Stomach (tissue), 9 donors: Measurements from ENCODE around the gene BAIAP2L1. TPM values are rescaled to one million over a fixed set of nuclear protein-coding genes. Genes with fewer than 3 reads are reported as not detected.

Experiments used
- DNase-seq, 2 donors: peaks; one replicate each; pipeline versions ENCODE4 v3.0.0 to v3.0.0-alpha.2; 2013 to 2019
- H3K27ac ChIP-seq, 5 donors: fragments of 200-600 bp in 4 of 5; sonication (generic) in 4 of 5; one replicate each; pipeline ENCODE4 v1.5.1; 2013 to 2019; ENCODE audit warnings: mild to moderate bottlenecking in 1 of 5, moderate library complexity in 1 of 5
- H3K27me3 ChIP-seq, 3 donors: fragments of 200-600 bp; sonication (generic); one replicate each; pipeline ENCODE4 v1.5.1; 2017 to 2019; ENCODE audit warnings: mixed run types in 1 of 3
- H3K36me3 ChIP-seq, 4 donors: fragments of 200-600 bp; sonication (generic); 1 replicate in 3 of 4; 2 replicates in 1 of 4; pipeline ENCODE4 v1.5.1; 2016 to 2019
- H3K4me1 ChIP-seq, 4 donors: fragments of 200-600 bp; sonication (generic); one replicate each; pipeline ENCODE4 v1.5.1; 2016 to 2019
- H3K4me3 ChIP-seq, 4 donors: fragments of 200-600 bp; sonication (generic) in 3 of 4; one replicate each; pipeline ENCODE4 v1.5.1; 2016 to 2019; ENCODE audit warnings: mild to moderate bottlenecking in 1 of 4
- H3K9me3 ChIP-seq, 4 donors: fragments of 200-600 bp; sonication (generic); one replicate each; pipeline ENCODE4 v1.5.1; 2016 to 2019
- EP300 ChIP-seq: sonication (generic); formaldehyde crosslinking; IDR thresholded peaks from one replicate; pipeline ENCODE4 v1.6.1; 2017; ENCODE audit warnings: antibody characterized with exemption
- POLR2A ChIP-seq, 4 donors: fragments of 450-650 bp; IDR thresholded peaks; one replicate each; pipeline ENCODE4 v1.6.1; 2016; ENCODE audit warnings: antibody characterized with exemption in 4 of 4, control low read depth in 2 of 4, mild to moderate bottlenecking in 1 of 4, moderate library complexity in 1 of 4
- POLR2AphosphoS5 ChIP-seq, 3 donors: sonication (generic); formaldehyde crosslinking; IDR thresholded peaks; one replicate each; pipeline ENCODE4 v1.6.1; 2016; ENCODE audit warnings: antibody characterized with exemption in 3 of 3
- WGBS, 5 donors: extraction: QIAGEN DNeasy Blood & Tissue Kit in 3 of 5; methylation state at CpG; one replicate each; pipeline versions ENCODE4 v1.1.5 to v1.1.7; 2013 to 2018; 5-methylcytosine and 5-hydroxymethylcytosine counted together
- intact Hi-C: fragments of 100-400 bp; cut with DNase I; formaldehyde crosslinking; loops from one replicate; pipeline ENCODE4 v1.15.1; 2023; ENCODE audit warnings: low total_unique reads
- polyA plus RNA-seq, 3 donors: library from polyadenylated mRNA; stranded (reverse); fragments of 200-250 nt; gene quantifications; one replicate each; pipeline ENCODE4 v1.2.3, GENCODE V29; 2013
- total RNA-seq, 5 donors: library from RNA; depleted of rRNA; stranded (reverse); fragments of >200 nt; gene quantifications; one replicate each; pipeline versions ENCODE4 v1.1.0 to v1.2.3, GENCODE V29; 2014 to 2016
- TF ChIP-seq, protein P1 (sequence below), 7 experiments: fragments of 450-650 bp in 4 of 7; fragments of 200-600 bp in 3 of 7; sonication (generic) in 3 of 7; IDR thresholded peaks; one replicate each; pipeline ENCODE4 v1.5.1; 2016 to 2019; ENCODE audit warnings: antibody characterized with exemption in 7 of 7, control low read depth in 2 of 7, mild to moderate bottlenecking in 1 of 7
- donor health status: healthy with polysubstance abuse.
- donor health status: Bipolar disorder and iron deficiency.
- donor health status: healthy.

BAIAP2L1 gene
- total and polyA plus RNA-seq, 8 donors = 20.6 to 78.2 (median 50.0) TPM

DNA sequence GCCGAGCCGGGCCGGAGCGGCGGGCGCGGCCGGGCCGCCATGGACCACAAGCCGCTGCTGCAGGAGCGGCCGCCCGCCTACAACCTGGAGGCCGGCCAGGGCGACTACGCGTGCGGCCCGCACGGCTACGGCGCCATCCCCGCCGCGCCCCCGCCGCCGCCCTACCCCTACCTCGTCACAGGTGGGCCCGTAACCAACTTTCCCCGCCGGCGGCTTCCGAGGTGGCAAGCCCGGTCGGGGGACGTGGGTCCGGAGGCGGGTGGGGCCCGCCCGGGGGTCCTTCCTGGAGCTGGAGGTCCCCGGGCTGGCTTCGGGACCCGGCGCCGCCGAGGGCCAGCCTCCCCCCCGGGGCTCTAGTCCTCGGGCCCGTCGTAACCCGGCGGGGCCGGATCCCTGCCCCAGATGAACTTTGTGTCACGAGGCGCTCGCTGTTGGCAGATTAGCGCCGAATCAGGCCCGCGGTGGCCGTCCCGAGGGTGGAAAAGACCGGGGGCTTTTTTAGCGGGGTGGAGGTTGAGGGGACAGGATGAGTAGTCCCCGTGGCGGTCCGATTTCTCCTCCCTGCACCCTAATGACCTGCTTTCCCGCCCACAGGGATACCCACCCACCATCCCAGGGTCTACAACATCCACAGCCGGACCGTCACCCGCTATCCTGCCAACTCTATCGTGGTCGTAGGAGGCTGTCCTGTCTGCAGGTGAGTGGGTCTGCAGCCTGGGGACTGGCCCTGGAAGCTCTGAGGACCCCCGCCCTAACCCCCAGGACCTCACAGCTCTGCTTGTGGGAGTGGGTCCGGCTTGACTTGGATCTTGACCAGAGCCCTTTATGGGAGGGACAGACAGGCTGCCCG, 118.9 kb downstream of the BAIAP2L1 start:
- Histone ChIP-seq H3K4me3 (peak overlapping the region; percentile 84 to 99 (median 96)), H3K27ac (peak overlapping the region; percentile 90 to 99 (median 99)), H3K4me1 (peaks cover 56 to 88% (median 78%) of the 10 kb centered on the region in 4 donors), H3K9me3 (no peaks in the 10 kb centered on the region), H3K36me3 (peaks cover 0 to 9% (median 1%) of the 10 kb centered on the region in 4 donors), H3K27me3 (no peaks in the 10 kb centered on the region)
- intact Hi-C loops = no loop called here
- 1 to 9% (median 2%) methylated on average over 18 to 77 of the region's 77 CpGs for WGBS, 5 donors
- DNase-seq = peak; percentile 46 to 64
- no peak for TF ChIP-seq EP300
- no peak for TF ChIP-seq POLR2A (IDR thresholded peaks at IDR 0.05)

GRCh38 chr7:98280791-98281756, 119.8 kb downstream of the BAIAP2L1 start, which contains the start of gene BRI3:
Gene BRI3, plus strand, starts transcription at chr7:98281686. Its CDS starts 110 bp downstream, at chr7:98281796.
- peak within 1 kb of the TSS; percentile 84 to 99 (median 96) for H3K4me3 ChIP-seq
- H3K27me3 ChIP-seq = no peaks in the 10 kb centered on the region
- intact Hi-C loops = no loop called here

DNA sequence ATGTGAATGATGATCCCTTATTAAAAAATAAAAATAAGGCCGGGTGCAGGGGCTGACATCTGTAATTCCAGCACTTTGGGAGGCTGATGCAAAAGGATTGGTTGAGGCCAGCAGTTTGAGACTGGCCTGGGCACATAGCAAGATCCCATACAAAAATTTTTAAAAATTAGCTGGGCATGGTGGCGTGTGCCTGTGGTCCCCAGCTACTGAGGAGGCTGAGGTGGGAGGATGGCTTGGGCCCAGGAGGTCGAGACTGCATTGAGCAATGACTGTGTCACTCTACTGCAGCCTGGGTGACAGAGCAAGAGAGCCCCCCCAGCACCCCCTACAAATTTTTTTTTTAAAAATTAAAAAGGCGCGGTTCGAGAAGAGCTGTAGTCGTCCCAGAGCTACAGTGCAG, 120.6 kb downstream of the BAIAP2L1 start:
- peaks cover 0 to 3% (median 0%) of the 10 kb centered on the region in 4 donors for H3K36me3 ChIP-seq
- 33 to 44% (median 43%) methylated on average over 7 of the region's 7 CpGs for WGBS, 5 donors
- peaks cover 45 to 88% (median 76%) of the 10 kb centered on the region in 4 donors for H3K4me1 ChIP-seq
- H3K27ac ChIP-seq = peak overlapping the region; percentile 92 to 99 (median 97)
- H3K4me3 ChIP-seq = peak overlapping the region; percentile 84 to 99 (median 96)
- H3K9me3 ChIP-seq = no peaks in the 10 kb centered on the region
- no peaks in the 10 kb centered on the region for H3K27me3 ChIP-seq
- TF ChIP-seq POLR2AphosphoS5 (IDR thresholded peaks at IDR 0.05) = no peak
- no peak for TF ChIP-seq EP300
- no peak for TF ChIP-seq POLR2A (IDR thresholded peaks at IDR 0.05)
- TF ChIP-seq, protein P1, sequence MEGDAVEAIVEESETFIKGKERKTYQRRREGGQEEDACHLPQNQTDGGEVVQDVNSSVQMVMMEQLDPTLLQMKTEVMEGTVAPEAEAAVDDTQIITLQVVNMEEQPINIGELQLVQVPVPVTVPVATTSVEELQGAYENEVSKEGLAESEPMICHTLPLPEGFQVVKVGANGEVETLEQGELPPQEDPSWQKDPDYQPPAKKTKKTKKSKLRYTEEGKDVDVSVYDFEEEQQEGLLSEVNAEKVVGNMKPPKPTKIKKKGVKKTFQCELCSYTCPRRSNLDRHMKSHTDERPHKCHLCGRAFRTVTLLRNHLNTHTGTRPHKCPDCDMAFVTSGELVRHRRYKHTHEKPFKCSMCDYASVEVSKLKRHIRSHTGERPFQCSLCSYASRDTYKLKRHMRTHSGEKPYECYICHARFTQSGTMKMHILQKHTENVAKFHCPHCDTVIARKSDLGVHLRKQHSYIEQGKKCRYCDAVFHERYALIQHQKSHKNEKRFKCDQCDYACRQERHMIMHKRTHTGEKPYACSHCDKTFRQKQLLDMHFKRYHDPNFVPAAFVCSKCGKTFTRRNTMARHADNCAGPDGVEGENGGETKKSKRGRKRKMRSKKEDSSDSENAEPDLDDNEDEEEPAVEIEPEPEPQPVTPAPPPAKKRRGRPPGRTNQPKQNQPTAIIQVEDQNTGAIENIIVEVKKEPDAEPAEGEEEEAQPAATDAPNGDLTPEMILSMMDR (IDR thresholded peaks at IDR 0.05) = no peak
- intact Hi-C loops = no loop called here
- DNase-seq = no peak

More at GRCh38 chr7:98280791-98281756, 119.8 kb downstream of the BAIAP2L1 start, which contains the start of gene BRI3:
- TF ChIP-seq, protein P1 (IDR thresholded peaks at IDR 0.05) = no peak
- TF ChIP-seq EP300 = no peak
- peak; percentile 12 to 94 (median 93) for TF ChIP-seq POLR2AphosphoS5 (IDR thresholded peaks at IDR 0.05)
- TF ChIP-seq POLR2A (IDR thresholded peaks at IDR 0.05) = peak in 2 of 4 donors; percentile 10 to 73
- Histone ChIP-seq H3K27ac (peak within 1 kb of the TSS; percentile 97 to 99 (median 99)), H3K4me1 (peaks cover 53 to 88% (median 77%) of the 10 kb centered on the region in 4 donors), H3K36me3 (peaks cover 0 to 3% (median 0%) of the 10 kb centered on the region in 4 donors), H3K9me3 (no peaks in the 10 kb centered on the region)
- WGBS, 5 donors = 0 to 2% (median 0%) methylated on average over 21 to 77 of the region's 92 CpGs
- DNase-seq = peak; percentile 94 to 97

DNA sequence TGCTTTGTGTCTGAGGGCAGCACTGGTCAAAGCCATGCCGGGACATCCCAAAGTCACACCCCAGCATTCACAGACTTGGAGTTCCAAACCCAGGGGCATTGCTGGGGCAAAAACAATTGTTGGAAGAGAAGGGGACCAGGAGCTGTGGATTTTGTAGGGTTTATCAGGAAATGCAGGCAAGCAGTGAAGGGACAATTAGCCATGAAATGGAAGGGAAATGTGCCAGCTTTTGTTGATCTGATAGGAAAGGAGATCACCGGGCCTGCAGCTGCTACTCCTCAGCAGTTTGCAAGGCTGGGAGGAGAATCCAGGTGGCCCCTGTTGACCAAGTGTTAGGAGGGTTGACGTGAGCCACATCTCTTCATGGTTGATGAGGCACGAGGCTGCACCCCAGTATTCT, 122.0 kb downstream of the BAIAP2L1 start:
- TF ChIP-seq POLR2A (IDR thresholded peaks at IDR 0.05) (no peak), POLR2AphosphoS5 (IDR thresholded peaks at IDR 0.05) (no peak), EP300 (no peak)
- TF ChIP-seq, protein P1 (IDR thresholded peaks at IDR 0.05) = no peak
- Histone ChIP-seq H3K27ac (peak overlapping the region; percentile 45 to 99 (median 97)), H3K4me1 (peaks cover 31 to 82% (median 67%) of the 10 kb centered on the region in 4 donors), H3K4me3 (no peak overlapping the region), H3K27me3 (no peaks in the 10 kb centered on the region), H3K36me3 (peaks cover 0 to 3% (median 0%) of the 10 kb centered on the region in 4 donors), H3K9me3 (no peaks in the 10 kb centered on the region)
- DNase-seq = no peak
- 49 to 59% (median 55%) methylated on average over 4 of the region's 4 CpGs for WGBS, 5 donors
- intact Hi-C loops = no loop called here
